PC-3 (cell line): ENCODE data around the gene TCTN2. TPM values are rescaled to one million over a fixed set of nuclear protein-coding genes. Genes with fewer than 3 reads are reported as not detected.
A peak's percentile ranks its signal among the peaks of the same experiment; 100 is the strongest.

Source experiments
- ATAC-seq: fragments of 200-7000 bp; cut with Tn5 transposase; 2 replicates; pipeline ENCODE4 v1.9.1; 2020; ENCODE audit warnings: mild to moderate bottlenecking, moderate library complexity
- Bru-seq: library from RNA; stranded (reverse); fragments of 400-500 nt; gene quantifications from one replicate; lab custom pipeline; 2021; lab: Mats Ljungman, UMichigan
- BruChase-seq, 2 experiments: library from RNA; stranded (reverse); fragments of 400-500 nt; gene quantifications; one replicate each; lab custom pipeline; 2021; lab: Mats Ljungman, UMichigan
- BruUV-seq: library from RNA; stranded (reverse); fragments of 400-500 nt; replicated peaks from 2 replicates; lab custom pipeline; 2021; lab: Mats Ljungman, UMichigan
- CTCF ChIA-PET: fragments of 300-600 bp; sonication (Branson Sonifier 250); formaldehyde crosslinking; loops from one replicate; lab custom pipeline; 2022; ENCODE audit warnings: antibody characterized with exemption; lab: Charles Lee
- POLR2A ChIA-PET: fragments of 300-600 bp; sonication (Branson Sonifier 250); formaldehyde crosslinking; loops from one replicate; lab custom pipeline; 2022; ENCODE audit warnings: antibody characterized with exemption; ENCODE audit not compliant: unreplicated experiment; lab: Charles Lee
- DNase-seq: peaks from one replicate; pipeline ENCODE4 v3.0.0-alpha.2; 2015
- H2AFZ ChIP-seq: fragments of 300-600 bp; sonication (generic); 2 replicates; pipeline ENCODE4 v1.6.0; 2016; ENCODE audit warnings: antibody characterized with exemption, low read length
- H3F3A ChIP-seq: fragments of 300-600 bp; sonication (generic); one replicate; pipeline ENCODE4 v1.6.0; 2017; ENCODE audit warnings: antibody characterized with exemption, low read length, control low read depth, mild to moderate bottlenecking; ENCODE audit not compliant: unreplicated experiment
- H3K27ac ChIP-seq: fragments of 300-600 bp; sonication (generic); 2 replicates; pipeline ENCODE4 v1.5.1; 2016; ENCODE audit warnings: mild to moderate bottlenecking, low read length
- H3K27me3 ChIP-seq: fragments of 300-600 bp; sonication (generic); 2 replicates; pipeline ENCODE4 v1.6.1; 2016; ENCODE audit warnings: low read length, mixed read lengths
- H3K36me3 ChIP-seq: fragments of 300-600 bp; sonication (generic); 2 replicates; pipeline ENCODE4 v1.6.1; 2016; ENCODE audit warnings: low read depth, mixed run types, low read length, mixed read lengths
- H3K4me1 ChIP-seq: fragments of 300-600 bp; sonication (generic); 2 replicates; pipeline ENCODE4 v1.5.1; 2016; ENCODE audit warnings: low read length; ENCODE audit not compliant: insufficient read depth
- H3K4me2 ChIP-seq: fragments of 300-600 bp; sonication (generic); 2 replicates; pipeline ENCODE4 v1.6.0; 2016; ENCODE audit warnings: low read length
- H3K4me3 ChIP-seq: fragments of 300-600 bp; sonication (generic); 2 replicates; pipeline ENCODE4 v1.5.1; 2016; ENCODE audit warnings: mild to moderate bottlenecking, low read length, mixed read lengths
- H3K79me2 ChIP-seq: fragments of 300-600 bp; sonication (generic); 2 replicates; pipeline ENCODE4 v1.6.1; 2017; ENCODE audit warnings: low read length, mixed read lengths
- H3K9ac ChIP-seq: fragments of 300-600 bp; sonication (generic); 2 replicates; pipeline ENCODE4 v1.6.0; 2016; ENCODE audit warnings: mild to moderate bottlenecking, low read length
- H3K9me2 ChIP-seq: fragments of 300-600 bp; sonication (generic); replicated peaks from 2 replicates; pipeline ENCODE4 v1.6.1; 2016; ENCODE audit warnings: mixed run types, low read length, mixed read lengths
- H3K9me3 ChIP-seq: fragments of 300-600 bp; sonication (generic); 2 replicates; pipeline ENCODE4 v1.6.1; 2016; ENCODE audit warnings: low read length, mixed read lengths
- H4K20me1 ChIP-seq: fragments of 300-600 bp; sonication (generic); 2 replicates; pipeline ENCODE4 v1.6.1; 2016; ENCODE audit warnings: low read length, mixed read lengths
- EZH2 ChIP-seq: fragments of 300-600 bp; sonication (generic); IDR thresholded peaks from one replicate; pipeline ENCODE4 v1.6.1; 2017; ENCODE audit warnings: antibody characterized with exemption, mild to moderate bottlenecking, low read length; ENCODE audit not compliant: unreplicated experiment
- EZH2phosphoT487 ChIP-seq: fragments of 300-600 bp; sonication (generic); IDR thresholded peaks from 2 replicates; pipeline ENCODE4 v1.6.1; 2018; ENCODE audit warnings: mild to moderate bottlenecking, antibody characterized with exemption, low read length, borderline replicate concordance
- intact Hi-C: fragments of 100-400 bp; cut with micrococcal nuclease; formaldehyde crosslinking; loops from 2 replicates; pipeline ENCODE4 v1.9.0; 2023
- long read RNA-seq: library from polyadenylated mRNA; unstranded; transcript quantifications from one replicate; pipeline ENCODE4 v2.0.0, GENCODE V29; 2021; ENCODE audit not compliant: unreplicated experiment
- total RNA-seq: library from RNA; depleted of rRNA; stranded (reverse); fragments of >200 nt; gene quantifications from 2 replicates; pipeline ENCODE4 v1.2.3, GENCODE V29; 2014; rRNA removed
- TF ChIP-seq, protein P1 (sequence below): fragments of 300-600 bp; sonication (generic); conservative IDR thresholded peaks from 2 replicates; pipeline ENCODE4 v1.5.1; 2017; ENCODE audit warnings: antibody characterized with exemption, low read depth, mild to moderate bottlenecking, low read length

TCTN2 gene
- total RNA-seq = 13.9 and 15.8 TPM in 2 replicates
- percentile 58 among the genes with signal in this experiment for Bru-seq, nascent RNA
- BruChase-seq, experiment 1, labeled RNA remaining after a 6-hour chase = percentile 67 among the genes with signal in this experiment
- BruChase-seq, experiment 2, labeled RNA remaining after a 2-hour chase = percentile 66 among the genes with signal in this experiment
- long read RNA-seq, partial matches to known transcripts = 5 of 22 reads
- long read RNA-seq, other reads (novel, unspliced or antisense) = 13 of 22 reads

DNA sequence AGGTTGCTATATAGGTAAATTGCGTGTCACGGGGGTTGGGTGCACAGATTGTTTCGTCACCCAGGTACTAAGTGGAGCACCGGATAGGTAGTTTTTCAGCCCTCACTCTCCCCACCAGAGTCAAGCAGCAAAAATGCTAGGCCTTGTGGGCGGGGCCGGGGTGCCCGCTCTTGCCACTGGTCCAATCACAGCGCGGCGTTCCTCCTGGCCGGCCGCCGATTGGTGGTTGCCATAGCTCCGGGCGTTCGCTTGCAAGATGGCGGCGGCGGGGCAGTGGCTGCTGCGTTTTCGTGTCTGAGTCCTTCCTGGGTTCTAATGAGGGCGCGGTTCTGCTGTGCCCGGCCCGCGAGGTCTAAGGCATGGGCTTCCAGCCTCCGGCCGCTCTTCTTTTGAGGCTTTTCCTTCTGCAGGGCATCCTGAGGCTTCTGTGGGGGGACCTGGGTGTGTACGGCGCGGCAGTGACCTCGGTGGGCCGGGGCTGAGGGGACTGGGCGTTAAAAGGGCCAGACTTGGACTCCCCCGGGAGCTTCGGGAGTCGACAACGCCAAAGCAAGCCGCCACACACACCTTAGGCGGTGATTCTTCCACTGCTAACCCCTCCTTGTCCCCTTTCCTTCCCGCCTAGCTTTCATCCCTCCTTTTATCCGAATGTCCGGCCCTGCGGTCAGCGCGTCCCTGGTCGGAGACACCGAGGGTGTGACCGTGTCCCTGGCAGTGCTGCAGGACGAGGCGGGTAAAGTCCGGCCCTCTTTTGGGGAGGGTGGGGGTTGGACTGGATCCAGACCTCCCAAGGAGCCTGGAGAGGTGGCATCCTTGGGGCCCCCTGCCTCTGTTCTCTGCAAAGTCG lies at the start of gene TCTN2:
Gene TCTN2, plus strand, starts transcription at position 232 of the 847 bp plus-strand sequence. Its CDS starts 128 bp downstream, at position 360.
- H3K79me2 ChIP-seq = no peaks in the 10 kb centered on the region
- no peaks in the 10 kb centered on the region for H3K9me3 ChIP-seq
- ChIA-PET POLR2A (interaction anchor here (0.6 kb wide), 2 partner anchors 41 to 361 kb away, joined by 3 read pairs; partner anchors contain the start of gene ATP6V0A2), CTCF (no interaction called here)
- peak within 1 kb of the TSS; percentile 86 for H2AFZ ChIP-seq
- ATAC-seq (peak; percentile 93), DNase-seq (peak; percentile 94)
- H3K9ac ChIP-seq = peak within 1 kb of the TSS; percentile 70
- peak within 1 kb of the TSS; percentile 95 for H3K4me2 ChIP-seq
- TF ChIP-seq EZH2 = no peak
- no peak for TF ChIP-seq EZH2phosphoT487
- TF ChIP-seq, protein P1, sequence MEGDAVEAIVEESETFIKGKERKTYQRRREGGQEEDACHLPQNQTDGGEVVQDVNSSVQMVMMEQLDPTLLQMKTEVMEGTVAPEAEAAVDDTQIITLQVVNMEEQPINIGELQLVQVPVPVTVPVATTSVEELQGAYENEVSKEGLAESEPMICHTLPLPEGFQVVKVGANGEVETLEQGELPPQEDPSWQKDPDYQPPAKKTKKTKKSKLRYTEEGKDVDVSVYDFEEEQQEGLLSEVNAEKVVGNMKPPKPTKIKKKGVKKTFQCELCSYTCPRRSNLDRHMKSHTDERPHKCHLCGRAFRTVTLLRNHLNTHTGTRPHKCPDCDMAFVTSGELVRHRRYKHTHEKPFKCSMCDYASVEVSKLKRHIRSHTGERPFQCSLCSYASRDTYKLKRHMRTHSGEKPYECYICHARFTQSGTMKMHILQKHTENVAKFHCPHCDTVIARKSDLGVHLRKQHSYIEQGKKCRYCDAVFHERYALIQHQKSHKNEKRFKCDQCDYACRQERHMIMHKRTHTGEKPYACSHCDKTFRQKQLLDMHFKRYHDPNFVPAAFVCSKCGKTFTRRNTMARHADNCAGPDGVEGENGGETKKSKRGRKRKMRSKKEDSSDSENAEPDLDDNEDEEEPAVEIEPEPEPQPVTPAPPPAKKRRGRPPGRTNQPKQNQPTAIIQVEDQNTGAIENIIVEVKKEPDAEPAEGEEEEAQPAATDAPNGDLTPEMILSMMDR = no peak
- no peaks in the 10 kb centered on the region for H3K27me3 ChIP-seq
- intact Hi-C loops = no loop called here
- H3K4me1 ChIP-seq = peaks cover 17% of the 10 kb centered on the region; the same call in 1 of the 2 replicates
- no peaks in the 10 kb centered on the region for H4K20me1 ChIP-seq
- H3K4me3 ChIP-seq = peak within 1 kb of the TSS; percentile 80
- TSS peak; percentile 77 for BruUV-seq
- H3F3A ChIP-seq = no peaks in the 10 kb centered on the region
- no peaks in the 10 kb centered on the region for H3K36me3 ChIP-seq
- no peak within 1 kb of the TSS for H3K27ac ChIP-seq
- no peaks in the 10 kb centered on the region for H3K9me2 ChIP-seq

DNA sequence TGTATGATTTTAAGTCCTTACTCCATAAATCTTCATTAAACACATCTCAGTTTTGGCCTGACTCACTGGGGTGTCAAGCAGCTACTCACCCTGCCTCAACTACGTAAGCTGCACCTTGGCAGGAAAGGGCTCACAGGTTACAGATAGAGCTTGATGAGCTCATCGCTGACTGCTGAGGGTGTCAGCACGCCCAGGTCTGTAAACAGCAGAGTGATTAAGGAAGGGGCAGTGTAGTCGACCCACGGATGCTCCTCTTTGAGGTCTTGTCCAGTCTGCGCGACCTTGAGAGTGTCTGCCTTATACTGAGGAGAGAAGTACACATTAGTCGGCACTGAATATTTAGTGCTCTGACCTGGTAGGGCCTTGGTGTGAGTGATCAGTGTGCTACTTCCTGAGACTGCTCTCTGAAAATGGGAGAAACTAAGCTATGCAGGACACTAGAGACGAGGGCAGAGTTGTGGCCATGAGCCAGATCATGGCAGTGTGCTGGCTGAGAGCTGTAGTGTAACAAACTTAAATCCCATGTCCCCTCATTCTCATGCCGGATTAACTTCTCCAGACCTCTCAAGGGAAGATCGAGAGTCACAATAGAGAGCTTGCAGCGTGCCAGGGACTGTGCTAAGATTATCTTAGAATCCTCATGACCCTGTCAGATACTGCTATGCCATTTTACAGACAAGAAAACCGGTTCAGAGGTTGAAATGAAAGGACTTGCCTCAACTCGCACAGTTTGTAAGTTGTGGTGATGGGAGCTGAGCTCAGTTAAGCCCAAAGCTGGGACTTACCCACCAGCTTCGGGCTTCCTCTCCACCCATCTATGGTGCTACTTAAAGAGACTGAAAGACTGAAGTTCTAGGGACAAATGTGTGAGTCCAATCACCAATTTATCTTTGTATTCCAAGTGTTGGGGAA lies 49.0 kb upstream of the TCTN2 start:
- Histone ChIP-seq H3K9ac (no peak overlapping the region), H3K27me3 (no peaks in the 10 kb centered on the region), H3K4me2 (no peak overlapping the region), H4K20me1 (no peaks in the 10 kb centered on the region), H3K4me1 (no peaks in the 10 kb centered on the region), H3K9me2 (no peaks in the 10 kb centered on the region), H3K79me2 (no peaks in the 10 kb centered on the region), H2AFZ (no peak overlapping the region), H3K27ac (no peak overlapping the region), H3K4me3 (no peak overlapping the region), H3K36me3 (peaks cover 70% of the 10 kb centered on the region), H3K9me3 (no peaks in the 10 kb centered on the region), H3F3A (peaks cover 4% of the 10 kb centered on the region)
- POLR2A ChIA-PET = interaction anchor here (0.5 kb wide), 1 partner anchor 38 kb away, joined by 3 read pairs; the partner anchor contains the start of gene TMED2
- no TSS peak for BruUV-seq
- TF ChIP-seq EZH2 = no peak
- TF ChIP-seq, protein P1 = no peak
- no peak for TF ChIP-seq EZH2phosphoT487
- DNase-seq = no peak
- CTCF ChIA-PET = interaction anchor here (0.5 kb wide), 1 partner anchor 11 kb away, joined by 4 read pairs; no protein-coding TSS in a partner anchor
- ATAC-seq = peak; percentile 54
- intact Hi-C loops = no loop called here
